HG03159 (cell line): ENCODE measurements around the gene LYZL1.
"Not testable (repeated sequence)": the region's sequence is repeated elsewhere in the genome, so short reads cannot be mapped to it uniquely, and the experiment has no call there.

Experiments used
- ATAC-seq: cut with Tn5 transposase; IDR thresholded peaks from one replicate; pipeline ENCODE4 v1.9.1; 2021; ENCODE audit warnings: mild to moderate bottlenecking, moderate library complexity; ENCODE audit not compliant: unreplicated experiment

Gene LYZL1

DNA sequence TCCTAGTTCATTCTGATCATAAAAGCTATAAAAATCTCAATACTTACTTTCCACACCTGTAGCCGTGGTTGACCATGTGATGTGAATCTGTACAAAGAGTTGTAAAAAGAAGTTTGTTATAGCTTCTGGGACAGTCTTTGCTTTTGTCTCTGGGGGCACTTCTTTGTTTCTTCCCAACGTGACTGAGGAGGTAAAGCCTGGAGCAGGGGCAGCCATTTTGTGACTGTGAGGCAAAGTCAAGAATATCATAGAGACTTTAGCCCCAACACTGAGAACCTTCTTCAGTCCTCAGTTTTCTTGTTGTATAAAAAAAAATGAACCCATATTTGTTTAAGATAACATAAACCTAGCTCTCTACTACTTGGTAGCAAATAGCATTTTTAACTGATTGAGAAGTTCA is 29.4 kb upstream of the LYZL1 start:
- no peak for ATAC-seq

DNA sequence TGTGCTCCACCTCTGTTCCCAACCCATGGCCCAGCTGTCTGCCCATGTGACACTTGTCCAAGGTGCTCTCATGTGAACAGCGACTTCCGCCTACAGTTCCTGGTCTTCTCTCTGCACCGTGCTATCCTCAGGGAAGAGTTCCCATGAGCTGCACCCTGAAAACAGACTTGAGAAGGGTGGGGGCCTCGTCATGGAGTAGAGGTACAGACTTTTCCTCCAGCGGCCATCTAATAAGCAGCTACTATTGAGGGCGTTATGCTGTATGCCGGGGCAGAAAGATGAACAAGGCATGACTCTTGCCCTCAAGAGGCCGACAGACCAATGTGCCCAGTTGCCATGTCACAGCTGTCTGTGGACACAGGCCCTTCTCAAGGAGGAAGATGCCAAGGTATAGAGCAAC is 25.4 kb upstream of the LYZL1 start:
- no peak for ATAC-seq

DNA sequence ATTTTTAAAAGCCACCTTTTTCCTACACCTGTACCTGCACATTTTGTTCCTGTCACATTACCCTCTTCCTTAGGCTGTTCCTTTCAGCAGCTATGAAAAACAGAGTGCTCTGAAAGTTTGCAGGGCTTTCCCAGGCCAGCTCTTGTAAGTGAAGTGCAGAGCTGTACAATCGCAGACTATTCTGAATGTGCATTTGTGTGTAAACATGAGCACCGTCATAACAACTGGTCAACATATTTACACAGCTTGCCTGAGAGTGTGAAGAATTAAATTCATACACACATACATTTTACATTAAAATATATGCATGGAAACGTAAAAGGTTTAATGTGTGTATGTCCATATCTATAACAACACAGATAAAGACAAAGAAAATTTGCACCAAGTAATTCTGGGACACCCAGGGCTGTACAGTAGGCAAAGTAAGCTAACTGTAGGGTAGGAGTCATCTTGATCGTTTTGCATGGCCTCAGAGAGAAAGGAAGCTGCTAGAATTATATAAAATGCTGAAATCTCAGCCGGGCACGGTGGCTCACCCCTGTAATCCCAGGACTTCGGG is 23.6 kb upstream of the LYZL1 start:
- ATAC-seq, result no peak

DNA sequence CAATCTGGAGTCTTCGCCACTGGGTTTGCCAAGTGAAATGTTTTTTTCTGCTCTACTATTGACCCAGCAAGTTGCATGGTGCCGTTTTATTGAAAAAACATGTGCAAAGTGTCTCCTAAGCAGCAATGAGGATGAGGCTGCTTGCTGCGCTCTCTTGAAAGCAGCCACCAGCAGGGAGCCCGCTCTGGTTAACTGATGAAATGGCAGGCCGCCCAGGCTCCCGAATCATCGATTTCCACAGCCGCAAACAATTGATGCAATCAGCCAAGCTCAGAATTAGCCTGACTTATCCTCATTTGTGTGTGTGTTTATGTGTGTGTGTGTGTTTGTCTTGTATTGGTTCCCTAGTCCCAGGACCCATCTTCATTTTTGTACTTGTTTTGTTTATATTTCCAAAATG is 22.2 kb upstream of the LYZL1 start:
- ATAC-seq, result no peak

DNA sequence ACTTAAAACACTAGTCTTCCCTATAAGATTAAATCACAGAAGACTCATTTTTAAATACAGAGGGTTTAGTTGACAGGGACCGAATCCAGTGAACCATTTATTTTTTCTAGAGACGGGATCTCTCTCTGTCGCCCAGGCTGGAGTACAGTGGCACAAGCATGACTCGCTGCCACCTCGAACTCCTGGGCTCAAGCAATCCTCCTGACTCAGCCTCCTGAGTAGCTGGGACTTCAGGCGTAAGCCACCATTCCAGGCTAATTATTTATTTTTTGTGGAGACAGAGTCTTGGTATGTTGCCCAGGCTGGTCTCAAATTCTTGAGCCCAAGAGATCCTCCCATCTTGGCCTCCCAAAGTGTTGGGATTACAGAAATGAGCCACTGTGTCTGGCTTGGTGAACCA is 20.9 kb upstream of the LYZL1 start:
- ATAC-seq, result no peak

DNA sequence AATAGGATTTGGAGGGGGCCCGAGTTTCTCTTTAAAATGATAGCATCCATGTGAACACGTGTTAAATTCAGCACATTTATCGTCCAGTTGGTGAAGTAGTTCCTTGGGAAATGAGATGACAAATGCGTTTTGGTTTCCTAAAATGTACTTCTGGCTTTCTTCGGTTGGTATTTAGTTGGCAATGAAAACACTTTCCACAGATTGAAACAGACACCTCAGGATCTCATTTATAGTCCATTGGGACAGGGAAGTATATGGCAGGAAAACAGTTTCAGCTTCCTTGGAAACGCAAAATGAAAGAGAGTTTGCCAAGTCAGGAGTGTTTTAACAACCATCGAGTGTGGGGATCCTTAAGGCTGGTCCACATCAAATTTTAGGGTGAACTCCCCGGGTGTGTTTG is 19.4 kb upstream of the LYZL1 start:
- no peak for ATAC-seq

DNA sequence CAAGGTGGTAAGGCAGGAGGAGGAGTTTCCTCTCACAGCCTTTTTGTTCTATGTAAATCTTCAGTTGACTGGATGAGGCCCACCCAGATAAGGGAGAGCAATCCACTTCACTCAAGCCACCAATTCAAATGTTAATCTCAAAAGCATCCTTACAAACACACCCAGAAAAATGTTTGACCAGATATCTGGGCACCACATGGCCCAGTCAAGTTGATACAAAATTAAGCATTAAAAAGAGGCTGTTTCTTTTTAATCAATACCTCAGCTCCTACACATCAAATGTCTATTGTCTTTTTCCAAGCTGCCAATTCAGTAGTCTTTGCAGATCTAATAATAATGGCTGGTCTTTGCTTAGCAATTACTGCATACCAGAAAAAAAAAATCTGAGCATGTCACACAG is 18.0 kb upstream of the LYZL1 start:
- no peak for ATAC-seq

DNA sequence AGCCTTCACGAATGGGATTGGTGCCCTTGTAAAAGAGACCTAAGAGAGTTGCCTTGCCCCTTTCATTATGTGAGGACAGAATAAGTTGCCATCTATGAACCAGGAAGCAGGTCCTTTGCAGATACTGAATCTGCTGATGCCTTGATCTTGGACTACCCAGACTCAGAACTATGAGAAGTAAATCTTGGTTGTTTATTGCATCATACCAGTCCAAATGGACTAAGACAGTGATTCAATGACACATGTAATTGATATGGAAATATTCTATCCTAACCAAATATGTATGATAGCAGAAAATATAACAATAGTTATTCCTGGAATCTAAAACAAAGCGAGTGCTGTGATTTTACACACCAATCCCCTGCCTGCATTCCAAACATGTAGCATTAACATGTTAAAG is 17.0 kb upstream of the LYZL1 start:
- ATAC-seq, result no peak

DNA sequence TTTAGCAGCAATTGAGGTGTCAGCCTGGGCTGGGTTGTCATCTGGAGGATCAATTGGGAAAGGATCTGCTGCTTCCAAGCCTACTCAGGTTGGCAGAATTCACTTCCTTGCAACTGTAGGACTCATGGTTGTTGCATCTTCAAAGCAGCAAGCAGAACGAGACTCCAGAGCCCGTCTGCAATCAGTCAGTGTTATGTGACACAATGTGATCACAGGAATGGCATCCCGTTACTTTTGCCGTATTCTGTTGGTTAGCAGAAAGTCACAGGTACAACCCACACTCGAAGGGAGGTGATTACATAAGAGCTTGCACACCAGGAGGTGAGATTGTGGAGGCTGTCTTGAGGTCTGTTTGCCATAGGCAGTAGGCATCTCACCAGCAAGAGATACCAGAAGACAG is 15.4 kb upstream of the LYZL1 start:
- ATAC-seq, result no peak

DNA sequence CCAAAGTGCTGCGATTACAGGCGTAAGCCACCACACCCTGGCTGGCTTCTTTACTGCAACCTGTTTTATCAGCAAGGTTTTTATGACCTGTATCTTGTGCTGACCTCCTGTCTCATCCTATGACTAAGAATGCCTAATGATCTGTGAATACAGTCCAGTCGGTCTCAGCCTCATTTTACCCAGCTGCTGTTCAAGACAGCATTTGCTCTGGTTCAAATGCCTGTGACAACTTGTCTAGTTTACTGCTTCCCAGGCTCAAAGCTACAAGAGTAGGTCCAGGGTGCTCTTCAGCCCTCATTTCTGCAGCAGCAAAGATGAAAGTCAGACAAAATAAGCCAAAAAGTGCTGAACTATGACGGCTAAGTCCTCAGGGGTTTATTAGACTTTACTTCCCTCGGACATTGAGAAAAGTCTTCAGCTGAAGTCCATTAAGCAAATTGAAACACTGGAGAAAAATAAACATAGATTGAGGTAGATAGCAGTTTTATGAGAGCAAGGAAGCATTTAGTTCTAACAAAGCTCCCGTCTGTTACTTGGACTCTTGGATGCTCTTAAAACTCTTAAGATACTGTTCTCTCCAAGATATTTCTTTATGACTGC is 12.5 kb upstream of the LYZL1 start:
- ATAC-seq, result no peak

DNA sequence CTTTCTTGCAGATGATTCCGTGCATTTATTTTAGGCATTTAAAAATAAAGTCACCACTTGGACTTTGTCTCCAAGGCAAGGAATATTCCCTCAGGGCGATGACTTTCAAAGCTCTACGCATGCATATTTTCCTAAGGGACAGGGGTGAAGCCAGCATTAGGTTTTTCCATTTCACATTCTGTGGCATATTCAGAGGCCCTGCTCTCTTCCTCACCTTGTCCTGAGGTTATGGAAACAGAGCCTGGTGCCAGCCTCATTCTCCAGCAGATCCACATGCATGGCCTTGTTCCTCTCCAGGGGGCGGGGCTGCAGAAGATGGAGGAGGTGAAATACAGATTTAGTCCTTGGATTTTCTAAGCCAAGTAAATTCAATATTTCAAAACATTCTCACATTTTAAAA is 11.6 kb upstream of the LYZL1 start:
- no peak for ATAC-seq

DNA sequence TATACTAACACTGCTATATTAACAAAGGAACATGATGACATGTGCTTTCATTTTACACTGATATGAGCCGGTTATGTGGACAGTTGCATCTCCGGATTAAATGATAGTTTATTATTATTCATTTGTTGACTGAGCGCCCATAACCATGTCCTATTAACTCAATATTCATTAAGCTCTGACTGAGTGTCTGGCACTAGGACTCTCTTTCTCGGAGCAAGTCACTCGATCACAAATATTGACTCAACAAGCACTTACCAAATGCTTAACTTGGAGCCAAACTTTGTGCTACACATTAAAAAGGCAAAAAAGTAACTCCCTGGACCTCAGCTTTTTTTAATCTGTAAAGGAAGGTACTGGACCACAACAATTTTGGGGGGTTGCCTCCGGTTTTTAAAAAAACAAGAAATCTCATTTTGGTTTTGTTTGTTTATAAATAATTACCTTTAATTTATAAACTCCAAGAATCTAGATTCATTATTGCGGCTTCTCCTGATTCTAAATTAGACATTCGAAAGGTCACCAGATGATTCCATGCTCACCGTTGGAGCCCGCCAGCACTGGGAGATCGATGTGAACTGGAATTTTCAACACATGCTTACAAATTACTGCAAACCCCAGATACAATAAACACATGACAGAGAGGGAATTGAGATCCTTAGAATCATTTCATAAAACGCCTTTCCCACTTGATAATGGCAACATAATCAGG is 8.9 kb upstream of the LYZL1 start:
- no peak for ATAC-seq

DNA sequence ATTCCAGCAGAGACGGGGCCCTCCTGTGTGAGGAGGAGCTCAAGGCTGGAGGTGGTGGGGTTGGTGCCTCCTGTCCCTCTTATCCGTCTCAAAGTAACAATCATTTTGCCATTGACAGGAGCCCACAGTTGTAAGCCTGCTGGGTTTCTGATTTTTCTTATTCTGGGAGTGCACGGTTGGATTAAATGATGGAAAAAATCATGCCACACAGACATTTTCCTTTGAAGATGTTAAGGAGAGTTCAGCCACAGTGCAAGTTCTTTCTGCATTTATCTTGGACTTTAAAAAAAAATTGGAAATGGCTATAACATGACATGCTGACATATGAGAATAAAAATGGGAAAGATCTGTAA is 8.4 kb upstream of the LYZL1 start:
- ATAC-seq, result no peak

DNA sequence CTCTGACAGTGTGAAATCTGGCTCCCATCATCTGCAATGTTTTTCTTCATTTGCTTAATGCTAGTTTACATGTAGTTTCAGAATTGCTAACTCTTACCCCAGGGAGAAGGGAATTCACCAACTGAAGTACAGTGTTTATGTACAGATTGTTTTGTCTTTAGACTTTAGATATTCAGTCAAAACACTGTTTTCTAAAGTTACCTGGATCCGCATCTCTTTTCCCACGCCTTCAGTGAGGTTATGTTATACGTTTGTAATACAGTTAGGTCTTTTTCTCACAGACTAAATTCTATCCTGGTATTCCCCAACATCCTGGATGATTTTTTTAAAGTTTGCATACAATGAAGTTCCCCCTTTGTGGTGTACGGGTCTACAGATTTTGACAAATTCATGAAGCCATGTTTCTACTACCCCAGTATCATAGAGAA is 3.2 kb upstream of the LYZL1 start:
- ATAC-seq, result peak; percentile 85

DNA sequence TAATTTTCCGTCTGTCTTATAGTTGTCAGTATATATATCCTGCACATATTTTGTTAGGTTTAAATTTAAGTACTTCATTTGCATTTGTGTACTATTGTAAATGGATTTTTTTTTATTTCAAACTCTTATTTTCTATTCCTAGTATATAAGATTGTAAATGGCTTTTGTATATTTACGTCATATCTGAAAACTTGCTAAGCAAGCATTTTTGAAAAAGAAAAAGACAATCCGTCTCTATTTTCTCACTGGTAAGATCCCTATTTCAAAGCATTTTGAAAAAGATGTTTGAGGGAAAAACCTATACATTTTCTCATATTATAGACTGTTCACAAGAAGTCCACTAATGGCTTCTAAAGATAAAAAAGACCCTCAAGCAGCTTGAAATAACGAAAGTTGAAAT is 1.2 kb upstream of the LYZL1 start:
- no peak for ATAC-seq

DNA sequence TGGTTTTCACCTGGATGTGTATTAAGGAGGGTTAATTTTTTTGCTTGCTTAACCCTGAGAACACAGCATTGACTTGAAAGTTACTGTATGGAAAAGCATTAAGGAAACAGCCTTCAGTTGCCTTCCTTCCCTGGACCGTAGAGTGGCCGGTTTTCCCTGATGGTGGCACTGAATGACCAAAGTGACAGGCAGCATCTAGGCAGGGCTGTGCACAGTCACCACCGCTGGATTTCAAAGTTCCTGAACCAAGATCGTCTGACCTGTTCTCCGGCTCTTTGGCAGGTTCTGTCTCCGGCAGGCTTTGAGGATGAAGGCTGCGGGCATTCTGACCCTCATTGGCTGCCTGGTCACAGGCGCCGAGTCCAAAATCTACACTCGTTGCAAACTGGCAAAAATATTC is 2.7 kb downstream of the LYZL1 start:
- ATAC-seq, result not testable (repeated sequence)

DNA sequence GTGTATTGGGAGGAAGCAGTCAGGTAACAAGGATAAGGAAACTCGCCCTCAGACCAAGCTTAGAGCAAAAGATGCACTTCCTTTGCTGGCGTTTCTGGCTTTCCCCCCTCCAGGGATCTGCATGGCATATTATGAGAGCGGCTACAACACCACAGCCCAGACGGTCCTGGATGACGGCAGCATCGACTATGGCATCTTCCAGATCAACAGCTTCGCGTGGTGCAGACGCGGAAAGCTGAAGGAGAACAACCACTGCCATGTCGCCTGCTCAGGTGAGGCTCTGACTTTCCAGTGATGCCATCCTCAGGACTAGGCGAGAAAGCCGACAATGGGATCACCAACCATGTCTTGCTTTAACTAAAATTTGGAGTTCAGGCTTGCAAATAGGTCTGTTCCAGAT is 3.5 kb downstream of the LYZL1 start:
- not testable (repeated sequence) for ATAC-seq

DNA sequence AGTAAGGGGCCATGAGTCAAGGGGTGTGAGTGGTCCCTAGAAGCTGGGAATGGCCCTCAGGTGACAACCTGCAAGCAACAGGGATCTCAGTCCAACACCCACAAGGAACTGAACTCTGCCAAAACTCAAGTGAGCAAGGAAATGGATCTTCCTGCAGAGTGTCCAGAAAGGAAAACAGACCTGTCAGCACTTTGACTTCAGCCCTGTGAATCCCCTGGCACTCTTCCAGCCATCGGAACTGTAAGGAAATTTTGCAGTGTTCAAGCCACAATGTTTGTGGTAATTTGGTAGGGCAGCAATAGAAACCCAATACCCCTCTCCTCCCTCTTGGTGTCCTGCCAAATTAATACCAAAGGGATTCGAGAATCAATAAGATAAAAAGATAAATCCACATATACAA is 6.9 kb downstream of the LYZL1 start:
- ATAC-seq, result no peak

DNA sequence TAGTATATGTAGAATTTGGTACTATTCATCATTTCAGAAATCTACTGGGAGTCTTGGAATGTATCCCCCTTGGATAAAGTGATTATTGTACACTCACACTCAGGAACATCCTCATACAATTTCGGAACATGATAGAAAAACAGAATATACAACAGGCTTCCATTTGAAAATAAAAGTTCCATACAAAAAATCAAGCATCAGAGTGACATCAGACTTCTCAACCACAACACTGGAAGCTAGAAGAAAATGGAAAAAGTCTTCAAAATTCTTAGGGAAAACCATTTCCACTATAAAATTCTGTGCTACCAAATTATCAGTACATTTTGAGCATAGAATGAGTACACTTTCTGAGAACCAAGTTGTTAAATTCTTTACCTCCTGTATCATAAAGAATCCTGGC is 8.8 kb downstream of the LYZL1 start:
- ATAC-seq, result no peak

DNA sequence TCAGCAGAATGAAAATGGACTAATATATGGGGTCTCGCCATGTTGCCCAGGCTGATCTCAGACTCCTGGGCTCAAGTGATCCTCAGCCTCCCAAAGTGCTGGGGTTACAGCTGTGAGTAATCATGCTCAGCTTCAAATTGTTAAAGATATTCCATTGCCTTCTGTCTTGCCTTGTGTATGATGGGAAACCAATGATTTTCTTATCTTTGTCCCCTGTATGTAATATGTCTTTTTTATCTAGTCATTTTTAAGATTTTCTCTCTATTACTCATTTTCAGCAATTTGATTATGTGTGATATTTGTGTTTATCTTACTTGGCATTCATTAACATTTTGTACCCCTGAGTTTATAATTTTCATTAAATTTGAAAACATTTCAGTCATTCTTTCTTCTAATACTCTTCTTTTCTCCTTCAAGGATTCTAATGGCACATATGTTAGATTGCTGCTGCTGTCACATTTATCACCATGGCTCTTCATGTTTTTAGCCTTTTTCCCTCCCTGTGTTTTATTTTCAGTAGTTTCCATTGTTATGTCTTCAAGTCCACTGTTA is 12.6 kb downstream of the LYZL1 start:
- ATAC-seq, result no peak

DNA sequence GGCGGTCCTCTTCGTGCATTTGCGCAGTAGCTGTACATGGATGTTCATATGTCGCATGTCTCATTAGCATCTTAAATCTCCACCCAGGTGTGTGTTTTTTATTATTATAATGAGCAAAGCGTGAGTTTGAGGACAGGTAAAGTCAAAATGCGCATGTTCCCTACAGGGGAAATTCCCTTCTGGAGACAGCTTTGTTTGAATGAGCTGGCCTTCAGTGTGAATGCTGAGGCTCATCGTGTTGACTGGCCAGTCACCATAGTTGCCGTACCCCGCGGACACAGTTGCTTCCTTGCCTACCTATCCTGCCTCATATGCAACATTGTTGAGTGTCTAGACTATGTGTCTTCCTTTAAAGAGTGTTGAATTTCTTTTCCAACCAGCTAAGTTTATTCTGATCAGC is 13.6 kb downstream of the LYZL1 start:
- no peak for ATAC-seq

DNA sequence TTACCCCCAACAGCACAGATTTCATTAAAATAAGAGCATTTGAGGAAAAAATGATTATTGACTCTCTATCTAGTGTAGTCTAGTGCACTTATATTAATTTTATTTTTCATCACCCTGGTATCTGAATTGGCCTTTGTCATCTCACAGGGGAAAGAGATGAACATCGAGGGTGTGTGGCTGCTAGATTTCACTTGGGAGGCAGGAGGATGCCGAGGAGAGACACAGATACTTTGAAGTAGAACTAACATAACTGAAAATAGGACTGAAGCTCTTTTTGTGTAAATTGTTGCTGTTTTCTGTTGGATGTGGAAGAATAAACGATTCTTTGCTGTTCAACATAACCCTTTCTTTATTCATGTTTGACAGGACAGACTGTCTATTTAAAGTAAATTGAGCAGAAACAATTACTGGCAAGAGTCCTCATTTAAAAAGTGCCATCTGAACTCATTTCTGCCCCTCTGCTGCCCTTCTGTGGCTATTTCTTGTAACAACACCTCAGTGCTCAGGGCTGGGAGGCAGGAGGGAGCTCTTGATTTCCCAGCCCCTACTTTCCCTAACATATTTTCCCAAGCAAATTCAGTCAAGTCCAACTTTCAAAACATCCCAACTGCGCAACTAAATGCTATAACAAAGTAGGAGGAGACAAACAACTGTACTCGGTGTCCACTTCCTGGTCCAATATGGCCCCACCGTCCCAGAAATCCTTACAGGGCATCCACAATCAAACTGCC is 15.6 kb downstream of the LYZL1 start:
- no peak for ATAC-seq
